Subcutaneous preadipocyte (primary cell): ENCODE data around the gene USP7. TPM values are rescaled to one million over a fixed set of nuclear protein-coding genes. Genes with fewer than 3 reads are reported as not detected.

Source experiments
- total RNA-seq: library from RNA; depleted of rRNA; stranded (reverse); fragments of >200 nt; gene quantifications from 2 replicates; pipeline ENCODE4 v1.2.3, GENCODE V29; 2012

USP7 gene
- 37.1 and 57.7 TPM in 2 replicates for total RNA-seq

GRCh38 chr16:8963821-8964441, at the start of gene USP7:
Gene USP7, minus strand, starts transcription at chr16:8963906. Its CDS starts 621 bp downstream, at chr16:8963285.

GRCh38 chr16:8882041-8882617, 81.6 kb downstream of the USP7 start, which contains the start of gene LITAFD:
Gene LITAFD, plus strand, starts transcription at chr16:8882351. Its CDS starts 2,005 bp downstream, at chr16:8884356.

GRCh38 chr16:8868416-8869211, 95.1 kb downstream of the USP7 start, which contains the start of gene CARHSP1:
Gene CARHSP1, minus strand, starts transcription at chr16:8869006. Its CDS starts 9,678 bp downstream, at chr16:8859328.

Other genes with a start within 250 kb of the USP7 start
- 3.5 and 4.0 TPM in 2 replicates for gene TMEM186, start 166.3 kb downstream of the USP7 start, total RNA-seq
- gene PMM2, start 166.1 kb downstream of the USP7 start, total RNA-seq, result 33.4 and 44.8 TPM in 2 replicates
- gene CARHSP1, start 94.9 kb downstream of the USP7 start, total RNA-seq, result 147 and 157 TPM in 2 replicates
- gene LITAFD, start 81.6 kb downstream of the USP7 start, total RNA-seq, result not detected in 2 replicates
- 47.8 and 59.6 TPM in 2 replicates for gene HAPSTR1, start 127.7 kb upstream of the USP7 start, total RNA-seq